ENCODE data around the gene ATF4. TPM values are rescaled to one million over a fixed set of nuclear protein-coding genes. Genes with fewer than 3 reads are reported as not detected.
A peak's percentile ranks its signal among the peaks of the same experiment; 100 is the strongest.

ATF4 gene
- total and polyA plus RNA-seq, 2 of the 13 experiments (the other 11 are each of a cell fraction or from before 2014, with no cell fraction given), result 486 to 1,297 TPM

DNA sequence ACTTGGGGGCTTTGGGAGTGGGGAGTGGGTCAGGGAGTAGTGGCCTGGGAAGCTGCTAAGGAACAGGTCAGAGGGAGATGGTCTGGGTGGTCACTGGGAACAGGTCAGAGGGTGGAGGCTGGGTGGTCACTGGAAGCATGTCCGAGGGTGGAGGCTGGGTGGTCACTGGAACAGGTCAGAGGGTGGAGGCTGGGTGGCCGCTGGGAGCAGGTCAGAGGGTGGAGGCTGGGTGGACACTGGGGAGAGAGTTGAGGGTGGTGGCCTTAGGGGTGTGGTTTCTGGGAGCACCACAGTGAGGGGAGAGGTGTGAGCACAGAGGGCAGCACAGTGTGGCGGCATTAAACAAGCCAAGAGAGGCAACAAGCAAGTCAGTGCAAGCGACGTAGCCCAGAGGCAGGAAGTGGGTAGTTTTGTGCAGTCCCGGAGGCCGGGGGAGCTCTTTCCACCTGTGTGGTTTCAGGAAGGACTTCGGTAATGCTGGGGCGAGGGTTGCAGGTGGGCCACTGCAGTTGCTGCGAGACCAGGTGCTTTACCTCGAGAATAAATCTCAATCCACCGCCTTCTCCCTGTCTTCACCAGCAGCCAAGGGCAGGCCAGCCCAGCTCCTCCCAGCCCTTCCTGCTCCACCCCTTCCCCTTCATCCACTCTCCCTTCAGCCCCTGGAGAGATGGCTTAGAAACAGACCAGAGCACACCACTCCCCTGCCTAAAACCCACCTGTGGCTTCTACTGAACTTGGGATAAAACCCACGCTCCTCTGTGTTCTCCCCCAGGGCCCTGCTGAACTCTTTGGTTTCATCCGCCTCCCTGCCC, 47.0 kb downstream of the ATF4 start:
- Histone ChIP-seq H3K4me3 (replicated peaks in 1 of 3; ENCODE audit: insufficient read depth in 1 of 3, low read depth in 2 of 3, low read length in 3 of 3) (no peak overlapping the region), H3K4me1 (ENCODE audit: insufficient read depth, low read length) (no peaks in the 10 kb centered on the region), H3K79me2 (ENCODE audit: insufficient read depth, low read length) (no peaks in the 10 kb centered on the region), H2AFZ (ENCODE audit: low read length) (no peak overlapping the region), H4K20me1 (ENCODE audit: insufficient read depth, low read length) (no peaks in the 10 kb centered on the region), H3K27me3 (ENCODE audit: control insufficient read depth in 1 of 2, insufficient read depth in 2 of 2, low read length in 2 of 2) (peaks cover 0 to 3% of the 10 kb centered on the region in 2 experiments; a peak in 3 of 5 replicates), H3K36me3 (replicated peaks in 1 of 2; ENCODE audit: control insufficient read depth in 1 of 2, insufficient read depth in 2 of 2, low read length in 2 of 2) (no peaks in the 10 kb centered on the region), H3K9me3 (ENCODE audit: low read length) (no peaks in the 10 kb centered on the region), H3K4me2 (ENCODE audit: low read depth, low read length) (no peak overlapping the region), H3K27ac (ENCODE audit: extremely low read length, insufficient read depth, low read length) (no peak overlapping the region), H3K9ac (ENCODE audit: insufficient read depth, low read depth, low read length) (no peak overlapping the region)
- no TSS peak for BruUV-seq (replicated peaks)
- 22% methylated on average over 11 of the region's 14 CpGs for WGBS (ENCODE audit: low lambda C conversion rate)
- TF ChIP-seq CSRNP2 (CRISPR knock-in tag; conservative IDR thresholded peaks at IDR 0.05; ENCODE audit: low read depth) (no peak), ZSCAN22 (CRISPR knock-in tag; IDR thresholded peaks at IDR 0.05) (peak; percentile 95)
- CTCF ChIA-PET (ENCODE audit: low intra/inter-chr PET ratio, low total read pairs), result no interaction called here
- DNase-seq (ENCODE audit: low spot score), result no peak
- POLR2A ChIA-PET, result no interaction called here
- ATAC-seq, result no peak
- in situ Hi-C loops (cut with HindIII; ENCODE audit: extremely low pct_ligation_motif_present, low pct_unique_long_range_greater_than_20kb) (no loop called here), intact Hi-C loops (cut with micrococcal nuclease; ENCODE audit: unreplicated experiment) (no loop called here)
- FAIRE-seq, result no peak

DNA sequence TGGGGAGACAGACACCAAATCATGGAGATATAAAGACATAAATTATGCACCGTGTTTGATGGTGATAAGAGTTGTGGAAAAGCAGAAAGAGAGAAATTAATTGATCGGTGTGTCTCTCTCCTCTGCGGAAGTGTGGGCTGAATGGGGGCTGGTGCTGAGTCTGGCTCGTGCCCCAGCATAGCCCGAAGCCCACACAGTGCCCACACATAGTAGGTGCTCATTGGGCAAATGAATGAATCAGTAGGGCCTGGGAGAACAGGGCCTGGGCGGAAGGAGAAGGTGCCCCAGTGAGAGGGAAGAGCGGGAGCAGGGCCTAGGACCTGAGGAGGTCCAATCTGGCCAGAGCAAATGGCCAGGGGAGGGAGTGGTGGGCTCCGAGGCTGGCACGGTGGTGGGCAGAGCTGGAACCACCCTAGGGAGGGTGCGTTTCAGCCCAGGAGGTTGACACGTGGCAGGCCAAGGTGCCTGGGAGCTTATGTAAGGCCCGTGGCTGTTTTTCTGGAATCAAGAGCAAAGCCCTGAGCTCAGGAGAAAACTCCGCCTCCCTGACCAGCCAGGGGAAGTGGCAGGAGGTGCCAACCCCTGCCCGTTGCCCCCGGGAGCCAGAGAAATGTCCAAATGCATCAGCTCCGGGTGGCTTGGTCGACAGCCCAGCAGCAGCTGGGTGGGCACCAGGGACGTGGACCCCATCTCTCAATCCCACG, 48.1 kb downstream of the ATF4 start:
- no peak for ATAC-seq
- Histone ChIP-seq H3K4me2 (ENCODE audit: low read depth, low read length) (no peak overlapping the region), H3K9ac (ENCODE audit: insufficient read depth, low read depth, low read length) (no peak overlapping the region), H3K27me3 (ENCODE audit: control insufficient read depth in 1 of 2, insufficient read depth in 2 of 2, low read length in 2 of 2) (peaks cover 0 to 5% of the 10 kb centered on the region in 2 experiments; a peak in 3 of 5 replicates), H3K9me3 (ENCODE audit: low read length) (no peaks in the 10 kb centered on the region), H3K4me3 (replicated peaks in 1 of 3; ENCODE audit: insufficient read depth in 1 of 3, low read depth in 2 of 3, low read length in 3 of 3) (no peak overlapping the region), H2AFZ (ENCODE audit: low read length) (no peak overlapping the region), H4K20me1 (ENCODE audit: insufficient read depth, low read length) (no peaks in the 10 kb centered on the region), H3K4me1 (ENCODE audit: insufficient read depth, low read length) (no peaks in the 10 kb centered on the region), H3K36me3 (replicated peaks in 1 of 2; ENCODE audit: control insufficient read depth in 1 of 2, insufficient read depth in 2 of 2, low read length in 2 of 2) (no peaks in the 10 kb centered on the region), H3K27ac (ENCODE audit: extremely low read length, insufficient read depth, low read length) (no peak overlapping the region), H3K79me2 (ENCODE audit: insufficient read depth, low read length) (no peaks in the 10 kb centered on the region)
- intact Hi-C loops (cut with micrococcal nuclease; ENCODE audit: unreplicated experiment), result no loop called here
- DNase-seq (ENCODE audit: low spot score), result no peak
- no peak for FAIRE-seq
- in situ Hi-C loops (cut with HindIII; ENCODE audit: extremely low pct_ligation_motif_present, low pct_unique_long_range_greater_than_20kb), result no loop called here
- ChIA-PET CTCF (ENCODE audit: low intra/inter-chr PET ratio, low total read pairs) (no interaction called here), POLR2A (no interaction called here)
- no TSS peak for BruUV-seq (replicated peaks)
- 26% methylated on average over 9 of the region's 19 CpGs for WGBS (ENCODE audit: low lambda C conversion rate)
- TF ChIP-seq SYNCRIP (IDR thresholded peaks at IDR 0.05; ENCODE audit: insufficient read depth, low read depth, low read length), result no peak
- no peak for TF ChIP-seq ATF5 (CRISPR knock-in tag; IDR thresholded peaks at IDR 0.05; ENCODE audit: low read depth)
- no peak for TF ChIP-seq KDM5B (CRISPR knock-in tag; IDR thresholded peaks at IDR 0.05; ENCODE audit: borderline replicate concordance)
- no peak for TF ChIP-seq ZNF253 (CRISPR knock-in tag; IDR thresholded peaks at IDR 0.05; ENCODE audit: borderline replicate concordance)
- TF ChIP-seq KAT8 (CRISPR knock-in tag; IDR thresholded peaks at IDR 0.05), result no peak
- TF ChIP-seq SATB2 (CRISPR knock-in tag; IDR thresholded peaks at IDR 0.05), result no peak
- TF ChIP-seq ZNF720 (CRISPR knock-in tag; IDR thresholded peaks at IDR 0.05), result no peak
- TF ChIP-seq SP5 (CRISPR knock-in tag; IDR thresholded peaks at IDR 0.05; ENCODE audit: borderline replicate concordance, low read depth), result no peak
- no peak for TF ChIP-seq TGIF2 (CRISPR knock-in tag; IDR thresholded peaks at IDR 0.05)
- no peak for TF ChIP-seq ZNF136 (CRISPR knock-in tag; IDR thresholded peaks at IDR 0.05; ENCODE audit: low read depth)
- TF ChIP-seq GFI1 (CRISPR knock-in tag; IDR thresholded peaks at IDR 0.05; ENCODE audit: borderline replicate concordance), result no peak

Data from HepG2 (cell line).